ENCODE measurements around the gene EMX2. TPM values are rescaled to one million over a fixed set of nuclear protein-coding genes. Genes with fewer than 3 reads are reported as not detected.
A peak's percentile ranks its signal among the peaks of the same experiment; 100 is the strongest.

The EMX2 gene
- total and polyA plus RNA-seq, 5 donors = 0.22 to 1.2 (median 0.88) TPM

DNA sequence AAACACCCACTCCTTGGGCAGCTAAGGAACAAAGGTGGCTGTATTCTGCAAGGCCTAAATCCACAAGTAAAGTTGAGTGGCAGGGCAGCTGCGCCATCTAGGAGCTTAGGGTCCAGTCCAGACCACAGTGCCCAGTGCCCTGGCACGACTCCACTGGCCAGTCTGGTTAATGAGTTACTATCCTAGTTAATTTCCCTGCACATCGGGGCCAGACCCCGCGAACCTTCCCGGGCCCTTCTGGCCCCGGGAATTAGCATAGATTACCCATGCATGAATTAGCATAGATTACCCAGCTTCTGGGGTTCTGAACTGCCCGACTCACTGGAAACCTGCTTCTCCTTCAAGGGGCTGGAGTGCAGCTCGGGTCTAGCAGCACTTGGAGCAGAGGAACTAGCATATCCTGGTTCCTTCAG lies 3.2 kb upstream of the EMX2 start:
- no peak for ATAC-seq
- Histone ChIP-seq H3K27me3 (ENCODE audit: control insufficient read depth, insufficient read depth) (no peaks in the 10 kb centered on the region), H3K27ac (ENCODE audit: low read length) (no peak overlapping the region), H3K4me1 (ENCODE audit: control insufficient read depth, insufficient read depth, low read length) (no peaks in the 10 kb centered on the region), H3K4me3 (ENCODE audit: low read length) (no peak overlapping the region), H3K9me3 (ENCODE audit: control insufficient read depth, low read length) (no peaks in the 10 kb centered on the region)
- intact Hi-C loops (cut with DNase I) = no loop called here
- DNase-seq = no peak
- 37% methylated on average over 9 of the region's 9 CpGs for WGBS

DNA sequence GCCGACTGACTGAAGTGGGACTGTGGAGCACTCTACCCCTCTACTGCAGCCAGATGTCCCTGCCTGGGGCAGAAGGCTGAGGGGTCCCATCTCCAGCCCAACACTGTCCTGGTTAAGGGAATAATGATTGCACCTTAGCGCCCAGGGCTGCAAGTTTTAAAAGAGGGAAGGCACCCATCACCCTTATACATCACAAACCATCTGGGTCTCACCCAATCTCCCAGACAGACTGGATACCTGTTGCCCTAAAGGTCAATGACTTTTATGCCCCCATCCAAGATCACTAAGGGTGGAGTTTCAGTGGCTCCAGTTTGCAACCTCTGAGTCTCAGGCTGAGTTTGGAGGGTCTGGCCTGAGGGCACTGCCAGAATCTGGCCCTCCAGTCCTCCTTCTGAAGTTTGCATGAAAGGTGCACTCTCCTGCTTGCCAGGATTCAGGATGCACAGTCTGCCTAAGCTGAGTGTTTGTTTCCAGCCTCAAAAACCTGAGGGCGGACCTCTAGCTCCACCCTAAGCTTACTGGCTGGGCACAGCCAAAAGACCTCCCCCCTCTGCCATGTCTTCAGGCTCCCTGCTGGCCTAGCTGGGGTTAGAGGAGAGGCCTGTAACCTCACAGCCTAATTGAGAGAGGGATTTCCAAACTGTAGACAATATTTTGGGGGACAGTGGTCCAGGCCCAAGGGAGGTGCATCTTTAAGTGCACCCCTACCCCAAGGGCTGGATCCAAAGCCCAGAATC lies 2.5 kb upstream of the EMX2 start:
- Histone ChIP-seq H3K4me3 (ENCODE audit: low read length) (no peak overlapping the region), H3K9me3 (ENCODE audit: control insufficient read depth, low read length) (no peaks in the 10 kb centered on the region), H3K27me3 (ENCODE audit: control insufficient read depth, insufficient read depth) (no peaks in the 10 kb centered on the region), H3K27ac (ENCODE audit: low read length) (no peak overlapping the region), H3K4me1 (ENCODE audit: control insufficient read depth, insufficient read depth, low read length) (no peaks in the 10 kb centered on the region)
- intact Hi-C loops (cut with DNase I) = loop anchor here in 1 of 4 donors (5.0 kb wide), 1 partner anchor 702 kb away; no protein-coding TSS in a partner anchor
- ATAC-seq = no peak
- WGBS = 53% methylated on average over 3 of the region's 3 CpGs
- no peak for DNase-seq

GRCh38 chr10:117540640-117541404 lies 1.7 kb upstream of the EMX2 start:
- no peak for ATAC-seq
- Histone ChIP-seq H3K4me3 (ENCODE audit: low read length) (no peak overlapping the region), H3K27me3 (ENCODE audit: control insufficient read depth, insufficient read depth) (no peaks in the 10 kb centered on the region), H3K9me3 (ENCODE audit: control insufficient read depth, low read length) (no peaks in the 10 kb centered on the region), H3K27ac (ENCODE audit: low read length) (no peak overlapping the region), H3K4me1 (ENCODE audit: control insufficient read depth, insufficient read depth, low read length) (no peaks in the 10 kb centered on the region)
- DNase-seq = no peak
- WGBS = 36% methylated on average over 14 of the region's 14 CpGs
- intact Hi-C loops (cut with DNase I) = loop anchor here in 1 of 4 donors (5.0 kb wide), 1 partner anchor 701 kb away; no protein-coding TSS in a partner anchor

DNA sequence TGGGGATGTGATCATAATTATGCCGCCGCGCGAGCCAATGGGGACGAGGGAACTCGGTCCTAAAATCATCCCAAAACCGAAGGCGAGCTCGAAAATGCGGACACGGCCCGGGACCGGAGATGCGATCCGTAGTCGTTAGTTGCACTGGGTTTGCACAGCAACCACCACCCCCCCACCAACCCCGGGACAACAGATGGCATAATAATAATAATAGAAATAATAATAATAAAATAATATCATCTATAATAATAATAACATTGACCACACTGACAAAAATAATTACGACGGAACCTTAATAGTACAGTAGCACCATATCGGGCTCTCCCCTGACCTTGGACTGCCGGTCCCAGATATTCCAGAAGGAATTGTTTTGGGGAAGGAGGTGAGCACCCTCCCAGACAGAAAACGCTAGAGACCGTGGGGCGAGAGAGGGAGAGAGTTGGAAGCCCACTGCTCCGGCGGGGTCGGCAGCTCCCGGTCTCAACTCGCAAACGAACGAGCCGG lies 1.1 kb upstream of the EMX2 start:
- DNase-seq (peak in 2 of 3 donors; percentile 70 to 83), ATAC-seq (no peak)
- intact Hi-C loops (cut with DNase I) = loop anchor here in 1 of 4 donors (5.0 kb wide), 1 partner anchor 701 kb away; no protein-coding TSS in a partner anchor
- H3K4me3 ChIP-seq (ENCODE audit: low read length) = peak overlapping the region; percentile 39
- no peaks in the 10 kb centered on the region for H3K9me3 ChIP-seq (ENCODE audit: control insufficient read depth, low read length)
- H3K27ac ChIP-seq (ENCODE audit: low read length) = no peak overlapping the region
- no peaks in the 10 kb centered on the region for H3K27me3 ChIP-seq (ENCODE audit: control insufficient read depth, insufficient read depth)
- 13% methylated on average over 32 of the region's 32 CpGs for WGBS
- no peaks in the 10 kb centered on the region for H3K4me1 ChIP-seq (ENCODE audit: control insufficient read depth, insufficient read depth, low read length)

GRCh38 chr10:117541909-117542705 lies 439 bp upstream of the EMX2 start:
- Histone ChIP-seq H3K4me1 (ENCODE audit: control insufficient read depth, insufficient read depth, low read length) (no peaks in the 10 kb centered on the region), H3K9me3 (ENCODE audit: control insufficient read depth, low read length) (no peaks in the 10 kb centered on the region), H3K27ac (ENCODE audit: low read length) (no peak overlapping the region), H3K27me3 (ENCODE audit: control insufficient read depth, insufficient read depth) (no peaks in the 10 kb centered on the region), H3K4me3 (ENCODE audit: low read length) (peak overlapping the region; percentile 39)
- ATAC-seq (peak; percentile 16 to 40), DNase-seq (peak; percentile 60 to 81 (median 81))
- 3% methylated on average over 62 of the region's 62 CpGs for WGBS
- intact Hi-C loops (cut with DNase I) = loop anchor here in 1 of 4 donors (5.0 kb wide), 1 partner anchor 700 kb away; no protein-coding TSS in a partner anchor

DNA sequence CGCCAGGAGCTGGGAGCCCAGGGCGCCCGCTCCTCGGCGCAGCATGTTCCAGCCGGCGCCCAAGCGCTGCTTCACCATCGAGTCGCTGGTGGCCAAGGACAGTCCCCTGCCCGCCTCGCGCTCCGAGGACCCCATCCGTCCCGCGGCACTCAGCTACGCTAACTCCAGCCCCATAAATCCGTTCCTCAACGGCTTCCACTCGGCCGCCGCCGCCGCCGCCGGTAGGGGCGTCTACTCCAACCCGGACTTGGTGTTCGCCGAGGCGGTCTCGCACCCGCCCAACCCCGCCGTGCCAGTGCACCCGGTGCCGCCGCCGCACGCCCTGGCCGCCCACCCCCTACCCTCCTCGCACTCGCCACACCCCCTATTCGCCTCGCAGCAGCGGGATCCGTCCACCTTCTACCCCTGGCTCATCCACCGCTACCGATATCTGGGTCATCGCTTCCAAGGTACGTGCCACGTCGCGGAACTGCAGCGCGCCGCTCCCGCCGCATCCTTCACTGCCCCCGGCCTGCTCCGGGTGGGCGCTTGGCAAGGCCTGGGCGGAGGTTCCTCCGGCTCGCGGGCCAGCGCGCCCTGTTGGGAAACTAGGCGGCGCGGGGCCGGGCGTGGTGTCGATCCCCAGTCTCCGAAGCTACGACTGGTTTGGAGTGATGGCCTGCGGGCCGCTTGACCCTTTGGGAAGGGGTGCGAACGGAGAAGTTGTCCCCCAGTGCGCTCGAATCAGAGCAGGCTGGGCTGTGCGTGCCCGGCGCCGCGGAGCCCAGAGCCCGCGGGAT lies 868 bp downstream of the EMX2 start:
- Histone ChIP-seq H3K27me3 (ENCODE audit: control insufficient read depth, insufficient read depth) (no peaks in the 10 kb centered on the region), H3K9me3 (ENCODE audit: control insufficient read depth, low read length) (no peaks in the 10 kb centered on the region), H3K27ac (ENCODE audit: low read length) (no peak overlapping the region), H3K4me1 (ENCODE audit: control insufficient read depth, insufficient read depth, low read length) (no peaks in the 10 kb centered on the region), H3K4me3 (ENCODE audit: low read length) (peak overlapping the region; percentile 39)
- intact Hi-C loops (cut with DNase I) = loop anchor here in 1 of 4 donors (5.0 kb wide), 1 partner anchor 699 kb away; no protein-coding TSS in a partner anchor
- ATAC-seq (peak; percentile 11 to 34), DNase-seq (peak in 2 of 3 donors; percentile 72 to 75)
- 2% methylated on average over 90 of the region's 90 CpGs for WGBS

- H3K4me1 ChIP-seq (ENCODE audit: control insufficient read depth, insufficient read depth, low read length) = no peaks in the 10 kb centered on the region
- H3K4me3 ChIP-seq (ENCODE audit: low read length) = peak overlapping the region; percentile 39
- no peak overlapping the region for H3K27ac ChIP-seq (ENCODE audit: low read length)
- ATAC-seq (no peak), DNase-seq (no peak)
- intact Hi-C loops (cut with DNase I) = loop anchor here in 1 of 4 donors (5.0 kb wide), 1 partner anchor 698 kb away; no protein-coding TSS in a partner anchor
- 2% methylated on average over 41 of the region's 41 CpGs for WGBS
- H3K27me3 ChIP-seq (ENCODE audit: control insufficient read depth, insufficient read depth) = no peaks in the 10 kb centered on the region
- H3K9me3 ChIP-seq (ENCODE audit: control insufficient read depth, low read length) = no peaks in the 10 kb centered on the region
Measured at GRCh38 chr10:117544004-117544701, 1.6 kb downstream of the EMX2 start.

GRCh38 chr10:117544711-117545140 lies 2.2 kb downstream of the EMX2 start:
- intact Hi-C loops (cut with DNase I) = loop anchor here in 1 of 4 donors (5.0 kb wide), 1 partner anchor 698 kb away; no protein-coding TSS in a partner anchor
- H3K4me3 ChIP-seq (ENCODE audit: low read length) = peak overlapping the region; percentile 39
- H3K9me3 ChIP-seq (ENCODE audit: control insufficient read depth, low read length) = no peaks in the 10 kb centered on the region
- no peaks in the 10 kb centered on the region for H3K27me3 ChIP-seq (ENCODE audit: control insufficient read depth, insufficient read depth)
- ATAC-seq (no peak), DNase-seq (no peak)
- H3K27ac ChIP-seq (ENCODE audit: low read length) = no peak overlapping the region
- H3K4me1 ChIP-seq (ENCODE audit: control insufficient read depth, insufficient read depth, low read length) = no peaks in the 10 kb centered on the region
- 2% methylated on average over 29 of the region's 29 CpGs for WGBS

GRCh38 chr10:117545141-117546019 lies 2.8 kb downstream of the EMX2 start:
- WGBS = 14% methylated on average over 67 of the region's 67 CpGs
- peak overlapping the region; percentile 39 for H3K4me3 ChIP-seq (ENCODE audit: low read length)
- H3K27me3 ChIP-seq (ENCODE audit: control insufficient read depth, insufficient read depth) = no peaks in the 10 kb centered on the region
- intact Hi-C loops (cut with DNase I) = no loop called here
- H3K9me3 ChIP-seq (ENCODE audit: control insufficient read depth, low read length) = no peaks in the 10 kb centered on the region
- no peak overlapping the region for H3K27ac ChIP-seq (ENCODE audit: low read length)
- ATAC-seq = no peak
- no peak for DNase-seq
- H3K4me1 ChIP-seq (ENCODE audit: control insufficient read depth, insufficient read depth, low read length) = no peaks in the 10 kb centered on the region

All from right cardiac atrium (tissue), 5 donors.